Measurements from ENCODE around the gene LY6G6C. TPM values are rescaled to one million over a fixed set of nuclear protein-coding genes. Genes with fewer than 3 reads are reported as not detected.
A peak's percentile ranks its signal among the peaks of the same experiment; 100 is the strongest.

Gene LY6G6C
- total and polyA plus RNA-seq, 2 of the 13 experiments (the other 11 are each of a cell fraction or from before 2014, with no cell fraction given) = 0.15 TPM; not detected in 1

- TF ChIP-seq ZNF609 (CRISPR knock-in tag; IDR thresholded peaks at IDR 0.05; ENCODE audit: borderline replicate concordance) (peak; percentile 99), HMG20B (CRISPR knock-in tag; conservative IDR thresholded peaks at IDR 0.05) (peak; percentile 92), ZNF678 (CRISPR knock-in tag; IDR thresholded peaks at IDR 0.05) (no peak), SPEN (CRISPR knock-in tag; IDR thresholded peaks at IDR 0.05; ENCODE audit: low read depth) (no peak), ZNF34 (CRISPR knock-in tag; IDR thresholded peaks at IDR 0.05; ENCODE audit: borderline replicate concordance) (no peak), MIER3 (CRISPR knock-in tag; IDR thresholded peaks at IDR 0.05; ENCODE audit: borderline replicate concordance) (0 out of 2 replicates have a peak, but pooled peaks have one; percentile 23), ZBTB42 (CRISPR knock-in tag; IDR thresholded peaks at IDR 0.05) (no peak), MATR3 (CRISPR knock-in tag; IDR thresholded peaks at IDR 0.05) (no peak), ZNF800 (CRISPR knock-in tag; IDR thresholded peaks at IDR 0.05) (no peak; the same call in 1 of the 2 replicates), ZNF318 (CRISPR knock-in tag; IDR thresholded peaks at IDR 0.05) (no peak), CENPX (CRISPR knock-in tag; IDR thresholded peaks at IDR 0.05) (no peak), IKZF1 (IDR thresholded peaks at IDR 0.05) (no peak), ZBTB38 (CRISPR knock-in tag; IDR thresholded peaks at IDR 0.05) (no peak; the same call in 1 of the 2 replicates)
Observed at GRCh38 chr6:31737991-31738979, 16.7 kb upstream of the LY6G6C start (continued).

Data from HepG2 (cell line).